DMS53 treated with DMSO at 0.1 percent for 48 hours (cell line): Measurements from ENCODE around the gene DEF6.
"Not testable (repeated sequence)": the region's sequence is repeated elsewhere in the genome, so short reads cannot be mapped to it uniquely, and the experiment has no call there.

Experiments used
- DNase-seq: peaks from one replicate; lab custom pipeline; 2025; ENCODE audit not compliant: unreplicated experiment; lab: John Stamatoyannopoulos, UW

Gene DEF6

GRCh38 chr6:35280903-35281302 is 16.7 kb upstream of the DEF6 start:
- no peak for DNase-seq

- DNase-seq = no peak
Observed at GRCh38 chr6:35282472-35282871, 15.1 kb upstream of the DEF6 start.

GRCh38 chr6:35283361-35283760 is 14.3 kb upstream of the DEF6 start:
- DNase-seq = no peak

- no peak for DNase-seq
Observed at GRCh38 chr6:35287671-35288396, 9.8 kb upstream of the DEF6 start.

GRCh38 chr6:35288834-35289233 is 8.8 kb upstream of the DEF6 start:
- no peak for DNase-seq

GRCh38 chr6:35291491-35291890 is 6.1 kb upstream of the DEF6 start:
- no peak for DNase-seq

GRCh38 chr6:35292494-35292893 is 5.1 kb upstream of the DEF6 start:
- no peak for DNase-seq

GRCh38 chr6:35293681-35294080 is 3.9 kb upstream of the DEF6 start:
- no peak for DNase-seq

- peak; percentile 6 for DNase-seq
Observed at GRCh38 chr6:35294308-35294945, 3.2 kb upstream of the DEF6 start.

GRCh38 chr6:35295036-35295435 is 2.6 kb upstream of the DEF6 start:
- DNase-seq = no peak

- DNase-seq = no peak
Observed at GRCh38 chr6:35295521-35296315, 1.9 kb upstream of the DEF6 start.

- DNase-seq = no peak
Observed at GRCh38 chr6:35296931-35297600, 552 bp upstream of the DEF6 start.

- no peak for DNase-seq
Observed at GRCh38 chr6:35298625-35299140, 1.1 kb downstream of the DEF6 start.

GRCh38 chr6:35299674-35300073 is 2.1 kb downstream of the DEF6 start:
- DNase-seq = no peak

GRCh38 chr6:35300848-35301247 is 3.2 kb downstream of the DEF6 start:
- no peak for DNase-seq

GRCh38 chr6:35302604-35303241 is 5.1 kb downstream of the DEF6 start:
- no peak for DNase-seq

- no peak for DNase-seq
Observed at GRCh38 chr6:35304299-35304698, 6.7 kb downstream of the DEF6 start.

GRCh38 chr6:35305117-35305516 is 7.5 kb downstream of the DEF6 start:
- no peak for DNase-seq

- not testable (repeated sequence) for DNase-seq
Observed at GRCh38 chr6:35307138-35307537, 9.5 kb downstream of the DEF6 start.

GRCh38 chr6:35308543-35308942 is 10.9 kb downstream of the DEF6 start:
- DNase-seq = not testable (repeated sequence)
